Myocyte (in vitro differentiated cells): Measurements from ENCODE around the gene UGT1A8. TPM values are rescaled to one million over a fixed set of nuclear protein-coding genes. Genes with fewer than 3 reads are reported as not detected.
"Not testable (repeated sequence)": the region's sequence is repeated elsewhere in the genome, so short reads cannot be mapped to it uniquely, and the experiment has no call there.

Experiments
- DNase-seq: peaks from one replicate; pipeline ENCODE4 v3.0.0-alpha.2; 2012; ENCODE audit warnings: low read depth
- total RNA-seq: library from RNA; depleted of rRNA; stranded (reverse); fragments of >200 nt; gene quantifications from 2 replicates; pipeline ENCODE4 v1.2.3, GENCODE V29; 2014

UGT1A8 gene
- total RNA-seq, 1 donor from 2014 or later: not detected

DNA sequence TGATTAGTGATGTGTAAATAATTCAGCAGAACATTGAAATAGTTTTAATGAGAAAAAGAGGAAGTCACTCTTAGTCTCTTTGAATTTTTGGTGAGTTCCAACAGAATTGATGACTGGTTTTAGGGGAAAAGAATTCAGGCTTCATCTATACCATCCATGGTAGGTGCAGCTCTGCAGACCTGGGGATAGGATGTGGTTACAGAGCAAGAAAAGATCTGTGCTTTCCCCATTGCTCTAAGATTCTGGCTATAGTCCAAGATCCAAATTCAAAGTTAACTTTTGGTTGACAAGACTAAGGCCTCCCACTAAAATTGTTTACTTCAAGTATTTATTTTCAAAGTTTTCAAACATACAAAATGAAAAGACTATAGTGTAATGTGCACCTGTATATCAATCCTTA is 22.4 kb downstream of the UGT1A8 start:
- no peak for DNase-seq

DNA sequence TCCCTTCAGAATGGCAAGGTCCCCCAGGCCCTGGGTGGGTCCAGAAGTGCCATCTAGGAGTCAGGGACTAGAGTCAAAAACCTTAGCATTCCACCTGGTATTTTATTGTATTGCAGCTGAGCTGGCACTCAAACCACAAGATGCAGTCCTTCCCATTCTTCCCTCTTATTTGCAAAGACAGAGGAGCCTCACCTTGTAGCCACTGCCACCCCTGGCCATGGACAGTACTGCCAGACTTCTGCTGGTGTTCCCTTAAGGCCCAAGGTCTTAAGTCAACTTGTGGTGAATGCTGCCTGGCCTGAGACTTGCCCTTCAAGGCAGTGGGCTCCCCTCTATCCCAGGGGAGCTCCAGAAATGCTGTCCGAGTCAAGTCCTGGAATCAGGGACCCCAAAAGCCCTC is 25.7 kb downstream of the UGT1A8 start:
- DNase-seq: no peak

DNA sequence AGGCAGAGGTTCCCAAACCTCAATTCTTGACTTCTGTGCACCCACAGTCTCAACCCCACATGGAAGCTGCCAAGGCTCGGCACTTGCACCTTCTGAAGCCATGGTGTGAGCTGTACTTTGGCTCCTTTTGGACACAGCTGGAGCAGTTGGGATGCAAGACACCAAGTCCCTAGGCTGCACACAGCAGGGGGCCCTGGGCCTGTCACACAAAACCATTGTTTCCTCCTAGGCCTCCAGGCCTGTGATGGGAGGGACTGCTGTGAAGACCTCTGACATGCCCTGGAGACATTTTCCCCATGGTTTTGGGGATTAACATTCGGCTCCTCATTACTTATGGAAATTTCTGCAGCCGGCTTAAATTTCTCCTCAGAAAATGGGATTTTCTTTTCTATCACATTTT is 28.6 kb downstream of the UGT1A8 start:
- not testable (repeated sequence) for DNase-seq

DNA sequence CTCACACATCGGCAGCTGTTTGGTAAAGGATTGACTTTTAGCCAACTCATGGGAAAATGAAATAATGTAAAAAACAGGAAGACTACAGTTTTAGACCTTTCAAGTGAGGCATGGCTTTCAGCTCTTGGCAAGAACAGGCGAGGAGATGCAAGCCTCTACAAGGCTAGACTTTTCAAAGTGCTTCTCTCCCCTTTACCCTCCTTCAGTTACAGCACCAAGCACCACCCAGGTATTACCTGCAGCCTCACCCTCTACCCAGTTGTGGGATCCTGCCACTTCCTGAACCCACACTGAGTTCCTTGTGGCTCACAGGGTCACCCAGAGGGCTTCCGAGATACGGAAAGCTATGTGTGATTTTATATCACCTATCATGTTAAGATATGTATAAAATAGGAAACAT is 33.5 kb downstream of the UGT1A8 start:
- DNase-seq: no peak

DNA sequence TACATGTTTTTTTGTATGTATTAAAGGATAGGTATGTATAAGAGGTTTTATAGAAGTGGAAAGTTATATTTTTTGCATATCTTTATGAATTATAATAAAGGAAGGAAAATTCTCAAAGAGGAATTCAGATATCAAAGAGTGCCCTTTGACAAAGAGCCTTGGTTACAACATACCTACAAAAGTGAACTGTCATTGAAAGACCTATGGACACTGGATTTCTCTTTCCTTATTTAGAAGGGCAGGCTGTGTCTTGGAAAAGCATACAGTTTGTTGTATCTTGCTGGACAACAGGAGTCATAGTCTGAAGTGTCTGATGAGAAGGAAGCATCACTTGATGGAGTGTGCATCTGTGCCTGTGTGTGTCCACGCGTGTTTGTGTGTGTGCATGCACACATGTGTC is 34.0 kb downstream of the UGT1A8 start:
- DNase-seq: no peak

DNA sequence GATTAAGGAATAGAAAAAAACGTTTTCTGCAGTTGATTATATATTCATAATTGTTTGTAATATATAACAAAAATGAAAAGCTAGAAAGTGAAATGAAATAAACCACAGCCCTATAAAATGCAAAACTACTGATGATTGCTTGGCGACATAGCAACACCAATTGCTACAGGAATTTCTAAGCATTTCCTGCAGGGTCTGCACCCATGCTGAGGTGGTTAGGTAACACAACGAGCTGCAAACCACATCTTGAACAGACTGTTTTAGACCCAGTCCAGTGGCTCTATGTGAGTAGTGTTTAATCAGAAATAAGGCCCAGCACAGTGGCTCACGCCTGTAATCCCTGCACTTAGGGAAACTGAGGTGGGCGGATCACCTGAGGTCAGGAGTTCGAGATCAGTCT is 37.1 kb downstream of the UGT1A8 start:
- no peak for DNase-seq

DNA sequence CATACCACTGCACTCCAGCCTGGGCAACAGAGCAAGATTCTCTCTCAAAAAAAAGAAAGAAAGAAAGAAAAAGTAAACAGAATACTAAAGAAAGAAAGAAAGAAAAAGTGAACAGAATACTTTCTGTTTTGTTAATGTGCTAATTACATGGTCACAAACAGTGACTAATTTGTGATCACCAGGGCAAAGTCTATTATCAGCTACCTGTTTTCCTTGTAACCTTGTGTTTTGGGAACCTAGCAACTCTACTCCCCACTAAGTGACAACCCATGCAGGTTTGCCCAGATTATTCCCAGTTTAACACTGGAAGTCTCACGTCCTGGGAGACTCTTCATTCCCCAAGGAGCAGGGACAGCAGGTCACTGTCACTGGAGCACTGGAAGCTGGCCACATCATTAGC is 37.6 kb downstream of the UGT1A8 start:
- no peak for DNase-seq

DNA sequence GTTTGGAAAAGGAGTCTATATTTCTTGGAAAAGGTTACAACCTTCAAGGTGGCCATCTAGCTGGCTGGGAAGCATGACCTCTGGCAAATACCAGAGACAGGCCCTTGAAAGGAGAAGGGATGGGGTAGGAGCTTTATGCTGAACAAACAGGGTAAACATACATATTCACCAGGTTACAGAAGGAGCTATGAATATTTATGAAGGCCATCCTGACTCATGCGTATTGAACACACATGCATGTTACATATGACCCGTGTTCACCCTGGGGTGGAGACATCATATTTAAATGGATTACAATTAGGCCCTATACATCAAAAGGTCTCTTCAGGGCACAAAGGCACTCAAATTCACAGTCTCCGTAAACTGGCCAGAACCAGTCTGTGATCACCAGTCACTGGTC is 38.5 kb downstream of the UGT1A8 start:
- not testable (repeated sequence) for DNase-seq

DNA sequence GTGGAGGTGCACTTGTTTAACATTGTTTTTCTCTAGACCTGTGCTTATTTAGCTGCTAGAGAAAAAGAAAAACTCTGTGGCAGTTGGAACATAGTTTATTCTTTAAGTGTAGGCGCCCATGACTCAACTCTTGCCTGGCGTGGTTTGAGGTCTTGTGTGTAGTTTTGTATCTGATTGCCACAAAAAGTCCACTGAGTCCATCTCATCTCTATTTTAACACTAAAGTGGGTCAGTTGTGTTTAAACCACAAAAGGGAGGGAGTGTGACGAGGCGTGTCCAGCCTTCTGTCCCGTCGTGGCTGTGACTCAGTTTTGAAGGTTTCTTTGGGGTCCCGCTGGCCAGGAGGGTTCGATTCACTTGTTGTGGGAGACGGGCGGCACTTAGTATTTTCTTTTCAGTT is 39.0 kb downstream of the UGT1A8 start:
- DNase-seq: peak; percentile 1

DNA sequence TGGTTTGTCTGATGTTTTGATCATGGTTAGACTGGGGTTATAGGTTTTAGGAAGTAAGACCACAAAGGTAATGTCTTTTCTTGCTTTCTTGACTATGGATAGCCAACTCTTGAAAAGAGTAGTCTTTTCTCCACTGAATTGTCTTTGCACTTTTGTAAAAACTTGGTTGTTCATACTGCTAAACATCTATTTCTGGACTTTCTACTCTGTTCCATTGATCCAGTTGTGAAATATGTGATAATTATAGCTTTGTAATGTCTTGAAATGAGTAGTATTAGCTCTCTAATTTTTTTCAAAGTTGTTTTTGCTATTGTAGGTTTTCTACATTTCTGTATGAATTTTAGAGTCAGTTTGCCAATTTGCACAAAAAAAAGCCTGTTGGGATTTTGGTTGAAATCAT is 41.2 kb downstream of the UGT1A8 start:
- DNase-seq: no peak

DNA sequence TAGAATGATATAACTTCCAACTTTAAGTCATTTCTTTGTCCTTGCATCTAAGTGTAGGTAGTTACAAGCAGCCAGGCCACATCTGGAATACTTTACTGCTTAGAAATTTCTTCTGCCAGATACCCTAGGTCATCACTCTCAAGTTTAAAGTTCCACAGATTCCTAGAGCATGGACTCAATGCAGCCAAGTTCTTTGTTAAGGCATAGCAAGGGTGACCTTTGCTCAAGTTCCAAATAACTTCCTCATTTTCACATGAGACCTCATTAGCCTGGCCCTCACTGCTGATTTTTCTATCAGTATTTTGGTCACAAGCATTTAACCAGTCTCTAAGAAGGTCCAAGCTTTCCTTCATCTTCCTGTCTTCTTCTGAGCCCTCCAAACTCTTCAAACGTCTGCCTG is 46.5 kb downstream of the UGT1A8 start:
- no peak for DNase-seq

DNA sequence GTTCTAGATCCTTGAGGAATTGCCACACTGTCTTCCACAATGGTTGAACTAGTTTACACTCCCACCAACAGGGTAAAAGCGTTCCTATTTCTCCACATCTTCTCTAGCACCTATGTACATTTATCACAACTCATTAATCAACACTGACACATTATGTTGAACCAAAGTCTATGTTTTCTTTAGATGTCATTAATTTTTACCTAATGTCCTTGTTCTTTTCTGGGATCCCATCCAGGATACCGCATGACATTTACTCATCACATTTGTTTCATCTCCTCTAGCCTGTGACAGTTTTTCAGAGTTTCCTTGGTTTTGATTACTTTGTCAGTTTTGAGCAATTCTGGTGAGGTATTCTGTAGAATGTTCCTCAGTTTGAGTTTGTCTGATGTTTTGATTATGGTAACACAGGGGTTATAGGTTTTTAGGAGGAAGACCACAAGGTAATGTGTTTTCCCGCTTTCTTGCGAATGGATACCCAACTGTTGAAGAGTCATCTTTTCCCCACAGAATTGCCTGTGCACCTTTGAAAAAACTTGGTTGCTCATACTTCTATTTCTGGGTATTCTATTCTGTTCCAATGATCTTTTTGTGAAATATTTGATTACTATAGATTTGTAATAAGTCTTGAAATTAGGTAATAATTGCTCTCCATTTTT is 51.3 kb downstream of the UGT1A8 start:
- DNase-seq: no peak

DNA sequence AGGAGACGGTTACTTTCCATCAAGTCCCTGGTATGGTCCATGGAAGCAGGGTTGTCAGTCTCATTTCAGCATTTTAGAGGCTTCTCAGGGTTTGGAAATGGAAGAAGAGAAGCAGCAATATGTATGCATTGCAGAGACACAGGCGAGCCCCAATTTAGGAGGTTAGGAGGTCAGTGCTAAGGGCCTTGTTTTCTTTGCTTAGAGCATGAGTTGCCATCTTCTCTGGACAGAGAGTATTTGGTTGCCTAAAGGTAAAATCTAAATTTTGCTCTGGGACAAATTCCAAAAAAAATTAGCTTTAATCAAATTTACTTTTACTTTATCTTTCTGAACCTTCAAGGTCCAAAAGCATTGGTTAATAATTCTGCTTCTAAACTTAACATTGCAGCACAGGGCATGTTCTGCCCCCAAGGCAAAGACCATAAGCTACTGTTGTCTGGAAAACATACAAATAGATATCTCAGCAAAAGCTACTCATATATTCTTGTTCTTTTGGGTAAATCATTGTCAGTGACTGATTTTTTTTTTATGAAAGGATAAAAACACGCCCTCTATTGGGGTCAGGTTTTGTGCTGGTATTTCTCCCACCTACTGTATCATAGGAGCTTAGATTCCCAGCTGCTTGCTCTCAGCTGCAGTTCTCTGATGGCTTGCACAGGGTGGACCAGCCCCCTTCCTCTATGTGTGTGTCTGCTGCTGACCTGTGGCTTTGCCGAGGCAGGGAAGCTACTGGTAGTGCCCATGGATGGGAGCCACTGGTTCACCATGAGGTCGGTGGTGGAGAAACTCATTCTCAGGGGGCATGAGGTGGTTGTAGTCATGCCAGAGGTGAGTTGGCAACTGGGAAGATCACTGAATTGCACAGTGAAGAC is 54.1 kb downstream of the UGT1A8 start, which contains the start of gene UGT1A9:
Gene UGT1A9 (plus strand): TSS at position 609 of the 872 bp plus-strand sequence. CDS start 37 bp downstream, at position 646.
- no peak for DNase-seq

DNA sequence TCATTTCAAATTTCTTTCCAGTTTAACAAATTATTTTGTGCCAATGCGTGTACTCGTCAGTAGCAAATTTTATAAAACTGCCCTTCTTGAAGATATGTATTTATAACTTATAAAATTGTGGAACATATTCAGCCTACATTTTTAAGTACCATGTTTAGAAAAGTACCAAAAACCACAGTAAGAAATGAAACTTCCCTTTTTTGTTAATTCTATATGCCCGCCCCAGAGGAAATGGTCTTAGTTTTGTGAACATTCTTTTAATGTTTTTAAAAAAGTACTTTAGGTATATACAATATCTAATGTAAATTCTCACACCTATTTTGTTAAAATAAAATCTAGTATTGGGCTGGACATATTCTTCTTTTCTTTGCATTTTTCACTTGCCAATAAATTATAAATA is 55.5 kb downstream of the UGT1A8 start:
- no peak for DNase-seq

DNA sequence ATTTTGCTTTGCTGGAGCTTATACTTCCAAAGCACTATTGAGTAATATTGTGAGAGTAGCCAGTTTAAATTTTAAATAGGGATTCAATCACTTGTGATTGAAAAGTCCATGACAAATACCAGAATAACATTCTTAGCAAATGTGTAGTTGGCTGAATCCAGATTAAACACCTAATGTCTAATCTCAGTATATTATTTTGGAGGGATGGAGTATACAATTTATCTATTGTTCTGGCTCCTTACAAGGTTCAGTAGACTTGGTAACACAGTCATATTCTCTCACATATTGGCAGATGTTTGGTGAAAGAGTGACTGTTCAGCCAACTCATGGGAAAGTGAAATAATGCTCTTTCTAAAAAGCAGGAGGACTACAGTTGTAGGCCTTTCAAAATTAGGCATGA is 56.5 kb downstream of the UGT1A8 start:
- DNase-seq: no peak

DNA sequence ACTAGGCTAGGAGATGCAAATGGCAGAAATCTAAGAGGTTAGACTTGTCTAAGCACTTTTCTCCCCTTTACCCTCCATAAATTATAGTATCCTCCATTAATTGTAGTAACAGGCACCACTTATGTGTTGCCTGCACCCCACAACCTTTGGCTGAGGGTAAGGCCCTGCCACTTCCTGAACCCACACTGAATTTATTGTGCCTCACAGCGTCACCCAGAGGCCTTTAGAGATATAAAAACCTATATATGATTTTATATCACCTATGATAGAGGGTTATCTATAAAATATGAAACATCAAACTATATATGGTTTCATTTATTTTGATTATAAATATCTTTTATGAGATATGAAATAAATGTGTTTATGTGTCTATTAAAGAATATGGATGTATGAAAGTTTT is 56.9 kb downstream of the UGT1A8 start:
- no peak for DNase-seq

DNA sequence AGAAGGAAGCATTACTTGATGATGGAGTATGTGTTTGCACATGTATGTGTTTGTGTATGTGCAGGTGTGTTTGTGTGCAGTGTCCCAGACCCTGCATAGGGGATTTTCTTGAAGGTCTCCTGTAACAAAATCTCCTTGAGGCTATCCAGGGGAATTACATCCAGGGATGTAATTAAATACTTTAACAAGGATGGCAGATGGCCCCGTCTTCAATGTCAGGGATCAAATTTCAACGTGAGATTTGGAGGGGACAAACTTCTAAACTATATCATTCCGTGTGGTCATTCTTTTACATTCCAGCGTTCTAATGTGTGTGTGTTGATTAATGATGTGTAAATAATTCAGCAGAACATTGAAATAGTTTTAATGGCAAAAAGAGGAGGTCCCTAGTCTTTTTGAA is 57.6 kb downstream of the UGT1A8 start:
- peak; percentile 3 for DNase-seq

DNA sequence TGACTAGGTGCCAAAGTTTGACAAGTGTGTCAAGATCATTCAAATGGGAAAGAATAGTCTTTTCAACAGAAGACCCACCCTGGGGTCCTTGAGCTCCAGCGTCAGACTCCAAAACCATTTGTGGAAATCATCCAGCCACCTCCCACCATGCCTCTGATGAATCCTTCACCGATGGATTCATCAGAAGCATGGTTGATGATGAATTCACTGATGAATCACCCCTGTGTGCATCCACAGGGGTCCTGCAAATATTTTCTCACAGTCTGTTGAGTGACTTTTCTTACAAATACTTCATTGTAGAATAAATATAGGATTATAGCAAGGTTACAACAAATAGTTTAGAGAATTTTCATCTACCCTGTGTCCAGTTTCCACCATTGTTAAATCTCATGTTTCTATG is 58.6 kb downstream of the UGT1A8 start:
- no peak for DNase-seq

DNA sequence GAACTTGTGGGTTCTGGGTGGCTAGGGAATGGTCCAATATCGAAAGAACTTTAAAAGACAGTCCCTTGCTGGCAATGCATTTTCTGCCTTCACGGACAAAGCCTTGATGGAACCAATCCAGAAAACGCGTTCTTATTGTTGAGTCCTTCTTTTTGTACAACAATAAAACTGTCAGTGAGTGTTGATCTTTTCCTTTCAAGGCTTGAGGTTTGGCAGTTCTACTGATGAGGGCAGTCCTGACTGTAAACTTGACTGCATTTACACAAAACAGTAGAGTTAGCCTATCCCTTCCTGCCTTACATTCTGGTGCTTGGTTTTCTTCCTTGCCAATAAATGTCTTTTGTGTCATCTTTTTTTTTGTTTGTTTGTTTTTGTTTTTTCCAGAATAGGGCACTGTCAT is 61.8 kb downstream of the UGT1A8 start:
- no peak for DNase-seq

DNA sequence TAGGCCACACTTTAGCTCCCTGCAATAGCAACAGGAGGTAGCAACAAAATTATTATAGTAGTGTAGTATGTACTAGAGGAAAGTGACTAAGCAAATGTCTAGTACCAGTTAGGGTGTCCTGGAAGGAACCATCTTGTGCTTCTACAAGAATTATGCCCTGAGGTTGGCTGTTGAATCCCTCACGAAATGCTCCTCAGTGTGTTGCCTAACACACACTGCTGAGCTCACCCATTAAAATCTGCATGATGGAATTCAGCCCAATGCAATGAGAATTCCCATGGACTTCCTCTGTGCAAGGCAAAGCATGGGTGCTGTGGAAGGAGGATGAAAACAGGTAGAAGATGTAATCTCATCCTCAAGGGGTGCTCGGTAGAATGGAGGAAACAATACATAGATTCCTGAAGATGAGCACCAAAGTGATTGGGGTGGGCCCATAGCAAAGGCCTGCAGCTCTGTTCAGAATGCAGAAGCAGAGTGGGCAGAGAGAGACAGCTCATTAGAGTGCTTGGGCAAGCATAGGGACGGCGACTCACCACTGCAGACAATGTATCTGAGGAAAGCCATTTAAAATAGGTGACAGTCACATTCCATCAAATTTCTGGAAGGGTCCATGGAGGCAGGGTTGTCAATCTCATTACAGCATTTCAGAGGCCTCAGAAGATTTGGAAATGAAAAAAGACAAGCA is 63.1 kb downstream of the UGT1A8 start:
- no peak for DNase-seq

DNA sequence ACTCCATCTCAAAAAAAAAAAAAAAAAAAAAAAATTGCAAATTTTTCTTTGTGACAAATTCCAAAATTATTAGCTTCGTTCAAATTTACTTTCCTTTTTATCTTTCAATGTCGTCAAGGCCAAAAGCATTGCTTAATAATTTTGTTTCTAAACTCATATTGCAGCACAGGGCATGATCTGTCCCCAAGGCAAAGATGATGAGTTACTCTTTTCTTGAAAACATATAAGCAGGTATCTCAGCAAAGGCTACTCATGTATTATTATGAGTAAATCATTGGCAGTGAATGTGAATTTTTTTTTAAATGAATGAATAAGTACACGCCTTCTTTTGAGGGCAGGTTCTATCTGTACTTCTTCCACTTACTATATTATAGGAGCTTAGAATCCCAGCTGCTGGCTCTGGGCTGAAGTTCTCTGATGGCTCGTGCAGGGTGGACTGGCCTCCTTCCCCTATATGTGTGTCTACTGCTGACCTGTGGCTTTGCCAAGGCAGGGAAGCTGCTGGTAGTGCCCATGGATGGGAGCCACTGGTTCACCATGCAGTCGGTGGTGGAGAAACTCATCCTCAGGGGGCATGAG is 64.2 kb downstream of the UGT1A8 start, which contains the start of gene UGT1A7:
Gene UGT1A7 (plus strand): TSS at position 381 of the 579 bp plus-strand sequence. CDS start 37 bp downstream, at position 418.
- DNase-seq: no peak

DNA sequence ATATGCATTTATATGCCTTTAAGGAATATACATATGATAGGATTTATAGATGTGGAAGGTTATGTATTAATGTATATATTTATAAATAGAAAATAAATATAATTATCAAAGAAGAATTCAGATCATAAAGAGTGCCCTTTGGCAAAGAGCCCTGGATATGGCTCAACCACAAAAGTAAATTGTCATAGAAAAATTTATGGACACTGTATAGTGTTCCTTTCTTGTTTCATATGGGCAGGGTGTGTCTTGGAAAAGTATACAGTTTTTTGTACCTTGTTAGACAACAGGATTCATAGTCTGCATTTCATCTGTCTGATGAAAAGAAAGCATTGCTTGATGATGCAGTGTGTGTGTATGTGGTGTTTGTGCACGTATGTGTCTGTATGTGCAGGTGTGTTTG is 67.2 kb downstream of the UGT1A8 start:
- no peak for DNase-seq
